SW480 (cell line): Measurements from ENCODE around the gene MINDY1.

Experiments
- DNase-seq: peaks from one replicate; pipeline ENCODE4 v3.0.0-alpha.2; 2016; ENCODE audit warnings: low spot score

MINDY1 gene

GRCh38 chr1:151011154-151011850 is 4.6 kb upstream of the MINDY1 start:
- peak; percentile 20 for DNase-seq

DNA sequence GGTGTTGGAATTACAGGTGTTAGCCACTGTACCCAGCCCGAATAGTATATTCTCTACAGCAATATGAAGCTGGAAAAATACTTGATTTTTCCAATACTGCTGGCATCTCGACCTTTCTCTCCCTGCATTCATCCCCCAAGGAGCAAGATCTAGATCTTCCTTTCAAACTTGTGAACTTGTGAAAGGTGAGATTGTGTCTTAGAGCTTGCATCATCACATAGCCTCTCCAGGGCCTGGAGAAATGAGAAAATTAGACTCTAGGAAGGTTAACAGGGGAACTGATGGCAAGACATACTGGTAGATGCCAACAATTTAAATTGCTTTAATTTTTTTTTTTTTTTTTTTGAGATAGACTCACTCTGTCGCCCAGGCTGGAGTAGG is 3.6 kb upstream of the MINDY1 start:
- DNase-seq: no peak

- no peak for DNase-seq
These were observed 3.1 kb upstream of the MINDY1 start for GRCh38 chr1:151009674-151010345.

GRCh38 chr1:151009206-151009587 is 2.5 kb upstream of the MINDY1 start:
- no peak for DNase-seq

DNA sequence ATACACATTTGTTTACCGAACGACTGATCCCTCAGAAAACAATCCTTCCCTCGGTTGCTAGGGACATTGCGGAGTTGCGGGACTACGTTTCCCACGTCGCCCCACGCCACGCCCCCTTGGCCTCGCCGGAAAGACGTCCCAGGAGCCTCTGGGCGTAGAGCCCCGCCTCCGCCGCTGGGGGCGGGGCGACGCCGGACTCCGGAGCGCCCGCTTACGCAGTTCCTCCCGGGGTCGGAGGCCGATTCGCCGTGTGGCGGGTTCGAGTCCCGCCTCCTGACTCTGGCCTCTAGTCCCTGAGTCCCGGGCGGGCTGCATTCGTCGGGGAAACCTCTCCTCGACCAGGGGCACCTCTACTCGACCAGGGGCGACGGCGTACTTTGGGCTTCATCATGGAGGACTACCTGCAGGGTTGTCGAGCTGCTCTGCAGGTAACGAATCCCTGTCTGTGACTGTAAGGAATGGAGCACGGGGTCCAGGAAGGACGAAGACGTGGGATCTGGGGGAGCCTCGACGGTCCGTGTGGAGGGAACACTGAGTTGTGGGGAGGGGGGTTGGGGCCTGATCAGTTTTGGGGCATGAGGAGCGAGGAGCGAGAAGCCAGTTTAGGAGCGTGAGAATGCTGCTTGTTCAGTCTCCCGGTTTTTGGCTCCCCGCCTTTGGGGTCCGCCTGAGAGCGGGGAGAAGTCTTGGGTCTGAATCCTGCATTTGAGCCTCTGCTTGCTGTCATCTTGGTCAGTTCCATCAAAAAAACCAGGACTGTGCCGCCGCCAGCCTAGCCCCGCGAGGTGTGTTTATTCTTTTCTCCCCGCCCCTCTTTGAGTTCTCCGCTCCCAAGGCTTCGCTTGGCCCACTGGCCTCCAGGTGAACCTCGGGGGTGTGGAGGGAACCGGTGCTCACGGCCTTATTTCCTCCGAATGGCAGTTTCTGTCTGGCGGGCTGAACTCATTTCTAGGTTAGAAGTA is 1.8 kb upstream of the MINDY1 start, which contains the start of gene PRUNE1:
TSS of gene PRUNE1 (plus strand) at position 206 of the 962 bp plus-strand sequence. CDS start at position 390, 184 bp downstream.
- DNase-seq: peak; percentile 96

DNA sequence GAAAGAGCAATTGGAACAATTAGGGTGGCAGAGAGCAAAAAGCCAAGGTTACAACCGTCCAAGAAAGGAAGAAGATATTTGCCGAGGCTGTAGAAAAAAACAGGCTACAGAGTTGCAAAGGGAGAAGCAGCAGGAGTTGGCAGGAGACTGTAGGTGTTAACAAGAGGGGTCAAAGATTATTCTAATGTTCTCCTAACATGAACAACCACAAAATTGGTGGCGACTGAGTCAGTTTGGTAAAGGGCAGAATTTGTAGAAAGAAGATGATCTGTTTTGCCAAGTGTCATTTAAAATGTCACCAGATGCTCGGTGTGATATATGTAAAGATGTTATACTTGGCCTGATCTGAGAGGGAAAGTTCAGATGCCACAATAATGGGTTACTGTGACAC is 1.1 kb upstream of the MINDY1 start:
- DNase-seq: no peak

GRCh38 chr1:151005729-151006319 is 878 bp downstream of the MINDY1 start:
- peak; percentile 25 for DNase-seq

DNA sequence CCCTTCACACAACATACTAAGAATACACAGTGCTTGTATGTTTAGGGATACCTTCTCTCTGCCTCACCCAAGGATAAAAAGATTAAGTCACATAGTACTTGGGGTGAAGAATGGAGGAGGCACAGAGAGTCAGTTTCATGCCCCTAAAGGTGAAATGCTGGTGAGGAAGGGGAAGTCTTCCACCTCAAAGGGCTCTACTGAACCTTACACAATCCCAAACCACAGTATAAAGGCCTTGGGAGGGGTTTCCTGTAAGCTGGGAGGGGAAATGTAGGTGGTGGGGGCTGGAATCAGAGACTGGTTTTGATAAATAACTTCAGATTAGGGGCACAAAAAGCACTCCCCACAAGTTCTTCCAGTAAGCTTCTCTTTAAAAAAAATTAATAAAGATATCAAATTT is 3.5 kb downstream of the MINDY1 start:
- DNase-seq: no peak

- DNase-seq: no peak
These were observed 4.1 kb downstream of the MINDY1 start for GRCh38 chr1:151002611-151003010.

DNA sequence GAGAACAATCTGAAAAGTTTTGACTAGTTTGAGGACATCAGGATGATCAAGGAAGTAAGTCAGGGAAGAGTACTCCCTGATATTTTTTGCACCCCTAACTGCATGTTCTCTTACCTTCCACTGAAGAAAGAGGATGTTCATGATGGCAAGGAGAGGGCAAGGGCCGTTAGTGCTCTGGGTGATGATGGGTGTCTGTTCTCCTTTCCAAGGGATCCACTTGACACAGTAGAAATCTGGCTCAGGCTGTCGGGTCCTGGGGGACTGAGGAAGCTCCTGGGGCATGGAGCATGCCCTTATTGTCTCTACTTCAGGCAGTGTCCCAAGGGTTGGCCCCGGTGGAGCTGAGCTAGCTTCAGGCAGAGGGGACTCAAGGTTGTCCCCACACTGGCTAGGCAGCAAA is 4.7 kb downstream of the MINDY1 start:
- no peak for DNase-seq

- no peak for DNase-seq
These were observed 5.1 kb downstream of the MINDY1 start for GRCh38 chr1:151001602-151002001.

GRCh38 chr1:151000408-151000807 is 6.3 kb downstream of the MINDY1 start:
- no peak for DNase-seq

DNA sequence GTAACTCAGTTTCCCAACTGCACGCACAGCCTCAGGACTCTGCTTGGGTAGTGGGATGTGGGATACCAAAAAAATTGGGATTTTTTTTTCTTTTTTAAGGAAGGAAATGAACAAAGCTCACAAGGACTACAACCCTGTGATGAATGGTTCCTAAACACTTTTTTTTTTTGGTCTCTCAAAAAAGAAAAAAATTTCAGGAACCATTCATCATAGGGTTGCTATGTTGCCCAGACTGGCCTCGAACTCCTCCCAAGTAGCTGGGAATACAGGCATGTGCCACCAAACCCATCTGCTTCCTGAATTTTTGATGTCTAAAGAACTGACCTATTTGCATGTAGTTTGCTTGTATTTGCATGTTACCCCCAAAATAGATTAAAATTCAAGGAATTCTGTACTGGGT is 6.8 kb downstream of the MINDY1 start:
- no peak for DNase-seq

GRCh38 chr1:150999051-150999674 is 7.5 kb downstream of the MINDY1 start:
- peak; percentile 92 for DNase-seq

DNA sequence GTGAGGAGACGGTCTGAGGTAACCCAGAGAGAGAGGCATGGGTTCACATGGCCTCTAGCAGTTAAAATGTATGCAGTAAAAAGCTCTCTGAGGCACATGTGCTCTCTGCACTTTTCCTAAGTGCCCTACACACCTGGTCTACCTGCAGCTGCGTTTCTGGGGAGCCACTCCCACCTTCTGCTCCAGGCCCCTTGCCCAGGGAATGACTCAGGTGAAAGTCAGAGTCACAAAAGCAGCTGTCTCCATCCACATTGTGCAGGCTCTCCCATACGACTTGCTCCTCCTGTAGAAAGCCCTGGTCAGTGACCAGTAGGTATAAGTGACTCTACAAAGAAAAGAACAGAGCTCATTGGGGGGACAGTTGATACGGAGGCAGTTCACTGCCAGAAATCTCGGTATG is 8.8 kb downstream of the MINDY1 start:
- DNase-seq: no peak

- no peak for DNase-seq
These were observed 9.4 kb downstream of the MINDY1 start for GRCh38 chr1:150997126-150997872.

GRCh38 chr1:150995896-150996295 is 10.8 kb downstream of the MINDY1 start:
- no peak for DNase-seq

- no peak for DNase-seq
These were observed 11.2 kb downstream of the MINDY1 start for GRCh38 chr1:150995460-150995859.

GRCh38 chr1:150994248-150994647 is 12.5 kb downstream of the MINDY1 start:
- DNase-seq: no peak

GRCh38 chr1:150992626-150993025 is 14.1 kb downstream of the MINDY1 start:
- DNase-seq: no peak

GRCh38 chr1:150987924-150988323 is 18.8 kb downstream of the MINDY1 start:
- no peak for DNase-seq
